Loucy (cell line): ENCODE data around the gene TOX2.

Experiments
- EZH2phosphoT487 ChIP-seq: fragments of 200-600 bp; IDR thresholded peaks from 2 replicates; pipeline ENCODE4 v1.6.1; 2018; ENCODE audit warnings: antibody characterized with exemption, mild to moderate bottlenecking, moderate library complexity, borderline replicate concordance
- TF ChIP-seq, protein P1 (sequence below): fragments of 200-600 bp; sonication (generic); conservative IDR thresholded peaks from 2 replicates; pipeline ENCODE4 v1.5.1; 2014; ENCODE audit warnings: mild to moderate bottlenecking, antibody characterized with exemption, low read length

DNA sequence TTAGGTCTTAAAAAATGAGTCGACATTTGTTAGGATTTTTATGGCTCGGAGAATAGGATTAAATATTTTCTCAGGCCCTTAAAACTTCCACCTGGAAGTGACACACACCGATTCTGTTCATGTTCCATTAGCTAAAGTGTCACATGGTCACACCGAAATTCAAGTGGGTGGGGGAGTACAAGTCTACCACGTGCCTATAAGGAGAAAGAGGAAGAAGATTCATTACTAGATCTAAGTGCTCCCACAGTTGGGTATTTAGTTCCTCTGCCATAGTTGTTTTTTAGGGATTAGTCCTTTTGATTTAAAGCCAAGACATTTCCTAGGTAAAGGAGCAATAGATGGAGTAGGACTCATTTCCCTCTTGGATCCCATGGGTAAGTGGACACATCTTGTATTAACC lies 4.9 kb upstream of the TOX2 start:
- TF ChIP-seq, protein P1, sequence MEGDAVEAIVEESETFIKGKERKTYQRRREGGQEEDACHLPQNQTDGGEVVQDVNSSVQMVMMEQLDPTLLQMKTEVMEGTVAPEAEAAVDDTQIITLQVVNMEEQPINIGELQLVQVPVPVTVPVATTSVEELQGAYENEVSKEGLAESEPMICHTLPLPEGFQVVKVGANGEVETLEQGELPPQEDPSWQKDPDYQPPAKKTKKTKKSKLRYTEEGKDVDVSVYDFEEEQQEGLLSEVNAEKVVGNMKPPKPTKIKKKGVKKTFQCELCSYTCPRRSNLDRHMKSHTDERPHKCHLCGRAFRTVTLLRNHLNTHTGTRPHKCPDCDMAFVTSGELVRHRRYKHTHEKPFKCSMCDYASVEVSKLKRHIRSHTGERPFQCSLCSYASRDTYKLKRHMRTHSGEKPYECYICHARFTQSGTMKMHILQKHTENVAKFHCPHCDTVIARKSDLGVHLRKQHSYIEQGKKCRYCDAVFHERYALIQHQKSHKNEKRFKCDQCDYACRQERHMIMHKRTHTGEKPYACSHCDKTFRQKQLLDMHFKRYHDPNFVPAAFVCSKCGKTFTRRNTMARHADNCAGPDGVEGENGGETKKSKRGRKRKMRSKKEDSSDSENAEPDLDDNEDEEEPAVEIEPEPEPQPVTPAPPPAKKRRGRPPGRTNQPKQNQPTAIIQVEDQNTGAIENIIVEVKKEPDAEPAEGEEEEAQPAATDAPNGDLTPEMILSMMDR, result no peak
- TF ChIP-seq EZH2phosphoT487, result no peak
